Esophagus muscularis mucosa (tissue), 3 donors: ENCODE data around the gene RNLS.

Experiments
- POLR2A ChIP-seq: fragments of 450-650 bp; IDR thresholded peaks from one replicate; pipeline ENCODE4 v1.6.1; 2017; ENCODE audit warnings: antibody characterized with exemption, moderate library complexity, mild to moderate bottlenecking, low read depth
- TF ChIP-seq, protein P1 (sequence below), 3 experiments: fragments of 200-600 bp in 2 of 3; fragments of 450-650 bp in 1 of 3; sonication (generic) in 2 of 3; IDR thresholded peaks; one replicate each; pipeline ENCODE4 v1.5.1; 2017 to 2019; ENCODE audit warnings: antibody characterized with exemption in 3 of 3, mild to moderate bottlenecking in 2 of 3, moderate library complexity in 1 of 3

DNA sequence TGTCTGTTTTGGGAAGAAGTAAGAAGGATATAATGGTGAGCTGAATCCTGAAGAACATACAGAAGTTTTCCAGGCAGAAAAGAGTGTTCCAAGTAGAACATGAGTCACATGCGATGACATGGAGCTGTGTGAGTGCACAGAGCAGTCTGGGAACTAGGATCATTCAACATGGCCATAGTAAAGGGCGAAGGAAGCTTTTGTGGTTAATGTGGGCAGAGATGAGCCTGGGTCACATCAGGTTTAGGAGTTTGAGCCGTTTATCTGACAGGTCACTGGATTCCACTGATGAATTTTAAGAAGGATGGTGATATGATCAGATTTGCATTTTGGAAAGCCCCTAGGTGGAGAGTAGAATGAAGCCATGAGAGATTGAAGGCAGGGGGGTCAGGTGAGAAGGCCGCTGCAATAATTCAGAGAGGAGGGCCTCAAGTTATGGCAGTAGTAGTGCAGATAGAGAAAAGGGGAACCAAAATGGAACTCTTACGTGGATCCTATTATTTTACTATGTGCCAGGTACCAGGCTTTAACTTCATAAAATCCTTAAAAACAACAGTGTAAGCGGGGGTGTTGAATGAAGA, 171.3 kb downstream of the RNLS start:
- TF ChIP-seq, protein P1, sequence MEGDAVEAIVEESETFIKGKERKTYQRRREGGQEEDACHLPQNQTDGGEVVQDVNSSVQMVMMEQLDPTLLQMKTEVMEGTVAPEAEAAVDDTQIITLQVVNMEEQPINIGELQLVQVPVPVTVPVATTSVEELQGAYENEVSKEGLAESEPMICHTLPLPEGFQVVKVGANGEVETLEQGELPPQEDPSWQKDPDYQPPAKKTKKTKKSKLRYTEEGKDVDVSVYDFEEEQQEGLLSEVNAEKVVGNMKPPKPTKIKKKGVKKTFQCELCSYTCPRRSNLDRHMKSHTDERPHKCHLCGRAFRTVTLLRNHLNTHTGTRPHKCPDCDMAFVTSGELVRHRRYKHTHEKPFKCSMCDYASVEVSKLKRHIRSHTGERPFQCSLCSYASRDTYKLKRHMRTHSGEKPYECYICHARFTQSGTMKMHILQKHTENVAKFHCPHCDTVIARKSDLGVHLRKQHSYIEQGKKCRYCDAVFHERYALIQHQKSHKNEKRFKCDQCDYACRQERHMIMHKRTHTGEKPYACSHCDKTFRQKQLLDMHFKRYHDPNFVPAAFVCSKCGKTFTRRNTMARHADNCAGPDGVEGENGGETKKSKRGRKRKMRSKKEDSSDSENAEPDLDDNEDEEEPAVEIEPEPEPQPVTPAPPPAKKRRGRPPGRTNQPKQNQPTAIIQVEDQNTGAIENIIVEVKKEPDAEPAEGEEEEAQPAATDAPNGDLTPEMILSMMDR (IDR thresholded peaks at IDR 0.05): no peak
- no peak for TF ChIP-seq POLR2A
